ENCODE results near the gene PHC1. TPM values are rescaled to one million over a fixed set of nuclear protein-coding genes. Genes with fewer than 3 reads are reported as not detected.

PHC1 gene
- total RNA-seq, 1 donor from 2014 or later = 8.5 TPM

GRCh38 chr12:8943565-8944186, 29.4 kb downstream of the PHC1 start:
- DNase-seq (ENCODE audit: low spot score) = no peak
- Mint-ChIP-seq H3K4me1 (ENCODE audit: low read depth) (peaks cover 22% of the 10 kb centered on the region), H3K27ac (no peak overlapping the region), H3K4me3 (ENCODE audit: low read depth) (no peak overlapping the region), H3K27me3 (ENCODE audit: low read depth) (no peaks in the 10 kb centered on the region), H3K36me3 (ENCODE audit: low read depth) (peaks cover 62% of the 10 kb centered on the region), H3K9me3 (no peaks in the 10 kb centered on the region)
- intact Hi-C loops (cut with micrococcal nuclease) = no loop called here

GRCh38 chr12:8946733-8947132, 32.4 kb downstream of the PHC1 start:
- DNase-seq (ENCODE audit: low spot score) = no peak
- H3K27ac Mint-ChIP-seq = peak overlapping the region; percentile 64
- H3K36me3 Mint-ChIP-seq (ENCODE audit: low read depth) = peaks cover 58% of the 10 kb centered on the region
- intact Hi-C loops (cut with micrococcal nuclease) = no loop called here
- peak overlapping the region; percentile 58 for H3K4me3 Mint-ChIP-seq (ENCODE audit: low read depth)
- H3K27me3 Mint-ChIP-seq (ENCODE audit: low read depth) = no peaks in the 10 kb centered on the region
- peaks cover 34% of the 10 kb centered on the region for H3K4me1 Mint-ChIP-seq (ENCODE audit: low read depth)
- no peaks in the 10 kb centered on the region for H3K9me3 Mint-ChIP-seq

DNA sequence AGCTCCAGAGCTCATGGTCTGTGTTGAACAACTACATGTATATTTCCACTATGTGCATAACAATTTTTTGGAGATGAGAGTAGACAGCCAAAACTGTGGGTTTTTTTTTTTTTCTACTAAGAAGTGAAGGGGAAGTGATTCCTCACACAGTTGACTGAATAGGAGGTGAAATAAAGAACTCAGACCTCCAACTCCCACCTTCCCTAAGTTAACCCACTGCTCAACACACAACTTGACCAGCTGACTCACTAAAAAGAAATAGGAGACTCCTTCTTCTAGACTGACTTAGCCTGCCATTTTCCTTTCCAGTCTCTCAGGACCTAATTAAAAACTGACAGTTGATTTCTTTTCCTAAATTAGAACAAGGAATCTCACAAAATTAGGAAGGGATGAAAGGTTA, 33.4 kb downstream of the PHC1 start:
- intact Hi-C loops (cut with micrococcal nuclease) = no loop called here
- no peak for DNase-seq (ENCODE audit: low spot score)
- Mint-ChIP-seq H3K4me3 (ENCODE audit: low read depth) (peak overlapping the region; percentile 58), H3K27ac (no peak overlapping the region), H3K9me3 (peaks cover 3% of the 10 kb centered on the region), H3K4me1 (ENCODE audit: low read depth) (peaks cover 40% of the 10 kb centered on the region), H3K36me3 (ENCODE audit: low read depth) (peaks cover 55% of the 10 kb centered on the region), H3K27me3 (ENCODE audit: low read depth) (no peaks in the 10 kb centered on the region)

DNA sequence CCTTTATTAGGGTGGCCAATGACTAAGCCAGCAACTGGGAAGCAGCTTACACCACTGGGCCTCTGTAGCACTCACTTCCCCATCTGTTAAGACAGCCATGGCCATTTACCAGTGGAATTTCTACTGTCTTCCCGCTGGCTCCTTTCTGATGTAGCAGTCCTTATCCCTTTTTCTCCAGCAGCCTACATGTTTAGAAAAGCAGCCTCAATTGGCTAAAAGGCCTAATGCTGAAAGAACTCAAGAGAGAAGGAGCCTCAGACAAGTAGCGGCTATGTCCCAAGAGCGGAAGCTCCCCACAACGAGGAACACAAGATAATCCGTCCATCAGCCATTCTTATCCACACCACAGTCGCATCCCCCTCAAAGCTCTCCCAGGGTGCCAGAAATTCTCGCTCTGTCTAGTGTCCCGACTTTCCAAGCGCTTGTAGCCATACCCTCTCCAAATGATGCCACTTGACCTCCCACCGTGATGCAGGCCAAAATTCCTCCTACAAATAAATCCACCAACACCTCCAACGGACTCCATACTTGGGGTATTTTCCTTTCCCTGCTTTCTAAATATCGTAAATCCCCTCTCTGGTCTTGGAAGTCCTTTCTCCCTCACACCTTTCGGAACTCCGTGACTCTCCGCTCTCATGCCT, 34.5 kb downstream of the PHC1 start:
- Mint-ChIP-seq H3K36me3 (ENCODE audit: low read depth) (peaks cover 54% of the 10 kb centered on the region), H3K4me3 (ENCODE audit: low read depth) (peak overlapping the region; percentile 100), H3K9me3 (peaks cover 14% of the 10 kb centered on the region), H3K4me1 (ENCODE audit: low read depth) (peaks cover 51% of the 10 kb centered on the region), H3K27me3 (ENCODE audit: low read depth) (no peaks in the 10 kb centered on the region), H3K27ac (peak overlapping the region; percentile 94)
- intact Hi-C loops (cut with micrococcal nuclease) = loop anchor here (1.0 kb wide), 2 partner anchors 34 to 55 kb away; no protein-coding TSS in a partner anchor
- peak; percentile 19 for DNase-seq (ENCODE audit: low spot score)

GRCh38 chr12:8949342-8950220, 35.3 kb downstream of the PHC1 start, which contains the start of gene M6PR:
M6PR (minus strand) TSS chr12:8949645; CDS start chr12:8946404, 3,241 bp downstream.
- peak within 1 kb of the TSS; percentile 94 for H3K27ac Mint-ChIP-seq
- peak; percentile 91 for DNase-seq (ENCODE audit: low spot score)
- H3K36me3 Mint-ChIP-seq (ENCODE audit: low read depth) = peaks cover 56% of the 10 kb centered on the region
- peak within 1 kb of the TSS; percentile 100 for H3K4me3 Mint-ChIP-seq (ENCODE audit: low read depth)
- H3K9me3 Mint-ChIP-seq = peaks cover 21% of the 10 kb centered on the region
- H3K4me1 Mint-ChIP-seq (ENCODE audit: low read depth) = peaks cover 59% of the 10 kb centered on the region
- intact Hi-C loops (cut with micrococcal nuclease) = loop anchor here (1.0 to 10.0 kb wide), 7 partner anchors 34 to 1773 kb away; partner anchors contain the start of gene YBX3
- H3K27me3 Mint-ChIP-seq (ENCODE audit: low read depth) = no peaks in the 10 kb centered on the region

DNA sequence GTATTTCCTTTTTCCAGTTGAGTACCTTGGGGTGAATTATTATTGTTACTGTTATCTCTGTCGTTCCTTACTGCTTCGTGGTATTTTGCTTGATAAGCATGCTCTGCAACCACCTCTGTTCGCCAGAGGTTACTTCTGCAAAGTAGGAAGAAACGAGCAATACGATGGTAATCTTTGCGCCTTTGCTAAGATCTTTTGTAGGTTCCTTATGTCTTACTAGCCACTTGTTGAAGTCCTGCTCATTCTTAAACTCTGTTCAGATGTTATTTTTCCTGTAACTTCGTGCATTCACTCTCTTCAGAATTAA, 35.9 kb downstream of the PHC1 start:
- peaks cover 59% of the 10 kb centered on the region for H3K4me1 Mint-ChIP-seq (ENCODE audit: low read depth)
- H3K9me3 Mint-ChIP-seq = peaks cover 21% of the 10 kb centered on the region
- H3K4me3 Mint-ChIP-seq (ENCODE audit: low read depth) = peak overlapping the region; percentile 100
- DNase-seq (ENCODE audit: low spot score) = no peak
- intact Hi-C loops (cut with micrococcal nuclease) = loop anchor here (1.0 to 10.0 kb wide), 5 partner anchors 75 to 1772 kb away; partner anchors contain the start of gene YBX3
- no peaks in the 10 kb centered on the region for H3K27me3 Mint-ChIP-seq (ENCODE audit: low read depth)
- peaks cover 51% of the 10 kb centered on the region for H3K36me3 Mint-ChIP-seq (ENCODE audit: low read depth)
- peak overlapping the region; percentile 94 for H3K27ac Mint-ChIP-seq

DNA sequence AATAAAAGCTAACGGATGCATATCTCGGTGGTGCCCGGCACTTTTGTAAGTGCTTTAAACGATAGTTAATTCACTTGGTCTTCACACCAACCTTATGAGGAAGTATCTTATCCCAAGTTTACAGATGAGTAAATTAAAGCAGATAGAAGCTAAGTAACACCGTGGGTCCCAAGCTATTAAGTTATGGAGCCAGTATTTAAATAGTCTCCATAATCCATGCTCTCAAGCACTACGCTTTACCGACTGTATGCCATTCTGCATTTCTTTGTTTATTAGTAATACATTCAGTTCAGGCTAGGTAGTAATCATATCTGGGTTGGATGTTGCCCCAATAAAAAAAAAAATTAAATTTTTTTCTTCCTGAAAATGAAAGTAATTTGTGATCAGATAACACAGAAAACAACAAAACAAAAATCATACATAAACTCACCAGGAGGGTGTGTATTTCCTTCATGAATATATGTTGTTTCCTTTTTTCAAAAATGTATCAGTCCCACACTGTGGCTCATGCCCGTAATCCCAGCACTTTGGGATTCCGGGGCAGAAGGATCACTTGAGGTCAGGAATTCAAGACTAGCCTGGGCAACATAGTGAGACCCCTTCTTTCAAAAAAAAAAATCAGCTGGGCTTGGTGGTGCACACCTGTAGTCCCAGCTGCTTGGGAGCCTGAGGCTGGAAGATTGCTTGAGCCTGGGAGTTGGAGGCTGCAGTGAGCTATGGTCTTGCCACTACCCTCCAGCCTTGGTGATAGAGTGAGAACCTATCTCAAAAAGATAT, 36.6 kb downstream of the PHC1 start:
- Mint-ChIP-seq H3K4me1 (ENCODE audit: low read depth) (peaks cover 59% of the 10 kb centered on the region), H3K36me3 (ENCODE audit: low read depth) (peaks cover 46% of the 10 kb centered on the region), H3K27me3 (ENCODE audit: low read depth) (no peaks in the 10 kb centered on the region), H3K27ac (peak overlapping the region; percentile 94), H3K9me3 (peaks cover 21% of the 10 kb centered on the region), H3K4me3 (ENCODE audit: low read depth) (peak overlapping the region; percentile 100)
- DNase-seq (ENCODE audit: low spot score) = no peak
- intact Hi-C loops (cut with micrococcal nuclease) = loop anchor here (1.0 to 10.0 kb wide), 6 partner anchors 45 to 1771 kb away; partner anchors contain the start of gene YBX3

DNA sequence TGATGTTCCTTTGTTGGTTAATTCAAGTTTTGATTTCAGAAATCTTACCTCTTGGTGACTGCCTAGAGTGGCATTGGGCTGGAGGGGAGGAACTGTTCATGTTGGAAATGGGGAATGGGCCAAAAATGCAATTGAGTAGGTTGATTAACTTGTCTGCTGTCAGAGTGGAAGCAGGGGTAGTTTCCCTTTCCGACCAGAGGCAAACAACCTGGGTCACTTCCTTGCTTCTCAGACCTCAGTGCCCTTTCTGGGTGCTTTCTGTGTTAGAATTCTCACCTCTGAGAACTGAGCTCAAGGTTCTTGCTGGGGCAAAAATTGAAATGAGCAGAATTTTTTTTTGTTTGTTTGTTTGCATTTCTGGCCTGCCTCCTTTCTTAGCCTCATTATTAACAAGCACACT, 37.4 kb downstream of the PHC1 start:
- peaks cover 21% of the 10 kb centered on the region for H3K9me3 Mint-ChIP-seq
- intact Hi-C loops (cut with micrococcal nuclease) = loop anchor here (1.0 to 10.0 kb wide), 4 partner anchors 45 to 1771 kb away; partner anchors contain the start of gene YBX3
- H3K27ac Mint-ChIP-seq = peak overlapping the region; percentile 69
- no peak for DNase-seq (ENCODE audit: low spot score)
- peaks cover 42% of the 10 kb centered on the region for H3K36me3 Mint-ChIP-seq (ENCODE audit: low read depth)
- H3K4me1 Mint-ChIP-seq (ENCODE audit: low read depth) = peaks cover 51% of the 10 kb centered on the region
- no peaks in the 10 kb centered on the region for H3K27me3 Mint-ChIP-seq (ENCODE audit: low read depth)
- peak overlapping the region; percentile 69 for H3K4me3 Mint-ChIP-seq (ENCODE audit: low read depth)

GRCh38 chr12:8953773-8954402, 39.6 kb downstream of the PHC1 start:
- no peaks in the 10 kb centered on the region for H3K27me3 Mint-ChIP-seq (ENCODE audit: low read depth)
- intact Hi-C loops (cut with micrococcal nuclease) = loop anchor here (5.0 to 10.0 kb wide), 3 partner anchors 291 to 1768 kb away; partner anchors contain the start of gene YBX3
- peak overlapping the region; percentile 40 for H3K4me3 Mint-ChIP-seq (ENCODE audit: low read depth)
- peak overlapping the region; percentile 76 for H3K27ac Mint-ChIP-seq
- peak; percentile 42 for DNase-seq (ENCODE audit: low spot score)
- H3K4me1 Mint-ChIP-seq (ENCODE audit: low read depth) = peaks cover 41% of the 10 kb centered on the region
- peaks cover 27% of the 10 kb centered on the region for H3K9me3 Mint-ChIP-seq
- peaks cover 46% of the 10 kb centered on the region for H3K36me3 Mint-ChIP-seq (ENCODE audit: low read depth)

DNA sequence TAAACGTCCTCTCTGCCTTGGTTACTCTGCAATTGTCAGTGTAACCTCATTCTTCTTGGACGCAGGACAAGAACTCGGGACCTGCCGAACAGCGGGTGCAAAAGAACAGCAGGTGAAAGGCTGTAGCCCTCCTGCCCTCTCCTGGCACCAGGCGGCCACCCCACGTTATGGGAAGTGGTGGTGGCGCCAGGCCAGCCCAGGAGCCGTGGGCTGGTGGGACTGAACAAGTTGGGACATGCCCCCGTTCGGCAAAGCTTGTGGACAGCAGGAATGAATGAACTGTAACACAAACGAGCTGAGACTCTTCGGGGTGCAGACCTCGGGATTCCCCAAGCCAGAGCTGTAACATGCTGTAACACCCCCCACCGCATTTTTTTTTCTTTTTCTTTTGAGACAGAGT, 41.8 kb downstream of the PHC1 start:
- Mint-ChIP-seq H3K27me3 (ENCODE audit: low read depth) (no peaks in the 10 kb centered on the region), H3K36me3 (ENCODE audit: low read depth) (peaks cover 47% of the 10 kb centered on the region), H3K4me1 (ENCODE audit: low read depth) (peaks cover 33% of the 10 kb centered on the region), H3K4me3 (ENCODE audit: low read depth) (no peak overlapping the region), H3K9me3 (peaks cover 27% of the 10 kb centered on the region), H3K27ac (no peak overlapping the region)
- DNase-seq (ENCODE audit: low spot score) = no peak
- intact Hi-C loops (cut with micrococcal nuclease) = loop anchor here (10.0 kb wide), 1 partner anchor 289 kb away; no protein-coding TSS in a partner anchor

DNA sequence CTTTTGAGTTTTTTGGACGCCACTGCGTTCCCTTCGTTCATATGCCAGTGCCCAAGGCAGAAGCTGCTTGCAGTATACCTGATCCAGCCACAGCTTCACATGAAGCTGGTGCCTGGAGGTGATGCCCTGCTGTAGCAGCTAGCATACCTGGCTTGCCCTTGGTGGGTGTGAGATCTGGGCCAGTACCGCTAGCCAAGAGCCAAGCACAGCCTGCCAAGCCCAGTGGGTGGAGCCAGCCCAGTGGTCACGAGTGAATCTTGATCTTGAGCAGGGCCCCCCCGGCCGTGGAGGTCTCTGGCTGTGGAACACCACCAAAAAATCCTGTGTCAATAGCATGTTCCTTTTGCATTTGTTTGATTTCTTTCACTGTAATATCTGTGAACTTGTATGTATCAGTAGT, 42.5 kb downstream of the PHC1 start:
- Mint-ChIP-seq H3K4me1 (ENCODE audit: low read depth) (peaks cover 28% of the 10 kb centered on the region), H3K4me3 (ENCODE audit: low read depth) (no peak overlapping the region), H3K9me3 (peaks cover 28% of the 10 kb centered on the region), H3K27me3 (ENCODE audit: low read depth) (no peaks in the 10 kb centered on the region), H3K36me3 (ENCODE audit: low read depth) (peaks cover 45% of the 10 kb centered on the region), H3K27ac (no peak overlapping the region)
- DNase-seq (ENCODE audit: low spot score) = no peak
- intact Hi-C loops (cut with micrococcal nuclease) = loop anchor here (10.0 kb wide), 1 partner anchor 288 kb away; no protein-coding TSS in a partner anchor

Data from activated T-helper 2 cell treated with anti-CD3 and anti-CD28 coated beads, Interferon-gamma antibody, Interleukin-2, Interleukin-4, amounts not matched to agents 10 μg/mL and 5 μg/mL and 100 μg/mL, durations not matched to agents 14 hours and 24 hours and 36 hours (primary cell).